Large intestine (tissue), 3 donors: ENCODE results near the gene IFT20. TPM values are rescaled to one million over a fixed set of nuclear protein-coding genes. Genes with fewer than 3 reads are reported as not detected.

ENCODE experiments used
- DNase-seq, 2 donors: peaks; one replicate each; pipeline versions ENCODE4 v3.0.0 to v3.0.0-alpha.2; 2013
- H3K27ac ChIP-seq: one replicate; pipeline ENCODE4 v1.5.1; 2013; ENCODE audit warnings: low read length
- H3K27me3 ChIP-seq: 2 replicates; pipeline ENCODE4 v1.6.1; 2013; ENCODE audit warnings: low read length; ENCODE audit not compliant: control insufficient read depth, insufficient read depth
- H3K36me3 ChIP-seq: 2 replicates; pipeline ENCODE4 v1.6.1; 2013; ENCODE audit warnings: low read length; ENCODE audit not compliant: control insufficient read depth, insufficient read depth
- H3K4me1 ChIP-seq: one replicate; pipeline ENCODE4 v1.6.1; 2013; ENCODE audit warnings: low read length; ENCODE audit not compliant: control insufficient read depth, insufficient read depth
- H3K4me3 ChIP-seq: one replicate; pipeline ENCODE4 v1.5.1; 2013; ENCODE audit warnings: low read length
- H3K9me3 ChIP-seq: one replicate; pipeline ENCODE4 v1.6.1; 2013; ENCODE audit warnings: mild to moderate bottlenecking, low read depth, low read length, moderate library complexity; ENCODE audit not compliant: control insufficient read depth
- WGBS: methylation state at CpG from one replicate; pipeline ENCODE4 v1.1.5; 2013; ENCODE audit warnings: low lambda C conversion rate; ENCODE audit not compliant: insufficient coverage; 5-methylcytosine and 5-hydroxymethylcytosine counted together
- polyA plus RNA-seq: library from polyadenylated mRNA; unstranded; fragments of 120-200 nt; gene quantifications from one replicate; pipeline ENCODE4 v1.2.1, GENCODE V29; 2013

IFT20 gene
- polyA plus RNA-seq, 1 donor = 46.6 TPM

- H3K4me3 ChIP-seq = no peak overlapping the region
- H3K4me1 ChIP-seq = no peaks in the 10 kb centered on the region
- no peaks in the 10 kb centered on the region for H3K9me3 ChIP-seq
- WGBS = 50% methylated on average over 2 of the region's 2 CpGs
- H3K36me3 ChIP-seq = no peaks in the 10 kb centered on the region
- H3K27ac ChIP-seq = no peak overlapping the region
- H3K27me3 ChIP-seq = no peaks in the 10 kb centered on the region
- no peak for DNase-seq
Observed at GRCh38 chr17:28290703-28291102, 44.6 kb downstream of the IFT20 start.

GRCh38 chr17:28285965-28286364 lies 49.3 kb downstream of the IFT20 start:
- H3K4me1 ChIP-seq = no peaks in the 10 kb centered on the region
- H3K27ac ChIP-seq = no peak overlapping the region
- WGBS = 60% methylated on average over 1 of the region's 2 CpGs
- H3K9me3 ChIP-seq = no peaks in the 10 kb centered on the region
- H3K36me3 ChIP-seq = no peaks in the 10 kb centered on the region
- DNase-seq = no peak
- no peak overlapping the region for H3K4me3 ChIP-seq
- H3K27me3 ChIP-seq = no peaks in the 10 kb centered on the region

- H3K27me3 ChIP-seq = no peaks in the 10 kb centered on the region
- H3K9me3 ChIP-seq = no peaks in the 10 kb centered on the region
- WGBS = 62% methylated on average over 5 of the region's 7 CpGs
- no peak overlapping the region for H3K4me3 ChIP-seq
- H3K4me1 ChIP-seq = no peaks in the 10 kb centered on the region
- DNase-seq = no peak
- no peak overlapping the region for H3K27ac ChIP-seq
- no peaks in the 10 kb centered on the region for H3K36me3 ChIP-seq
Observed at GRCh38 chr17:28282596-28282995, 52.7 kb downstream of the IFT20 start.

- Histone ChIP-seq H3K4me1 (no peaks in the 10 kb centered on the region), H3K27ac (no peak overlapping the region), H3K4me3 (no peak overlapping the region), H3K27me3 (no peaks in the 10 kb centered on the region), H3K9me3 (no peaks in the 10 kb centered on the region), H3K36me3 (no peaks in the 10 kb centered on the region)
- DNase-seq = no peak
- WGBS = 100% methylated on average over 1 of the region's 3 CpGs
Observed at GRCh38 chr17:28280826-28281225, 54.4 kb downstream of the IFT20 start.

GRCh38 chr17:28279411-28279810 lies 55.9 kb downstream of the IFT20 start:
- WGBS = no CpG with 5 or more reads among the region's 6 CpGs
- Histone ChIP-seq H3K4me1 (no peaks in the 10 kb centered on the region), H3K36me3 (no peaks in the 10 kb centered on the region), H3K27ac (no peak overlapping the region), H3K27me3 (no peaks in the 10 kb centered on the region), H3K4me3 (no peak overlapping the region), H3K9me3 (no peaks in the 10 kb centered on the region)
- DNase-seq = no peak

Other genes with a start within 250 kb of the IFT20 start
- 31.0 TPM for gene TMEM97, start 16.3 kb downstream of the IFT20 start, polyA plus RNA-seq
- gene TNFAIP1, start 289 bp upstream of the IFT20 start, polyA plus RNA-seq = 31.8 TPM
- gene POLDIP2, start 22.1 kb upstream of the IFT20 start, polyA plus RNA-seq = 68.2 TPM
- gene SEBOX, start 29.7 kb upstream of the IFT20 start, polyA plus RNA-seq = not detected
- 12.2 TPM for gene VTN, start 34.8 kb upstream of the IFT20 start, polyA plus RNA-seq
- 17.0 TPM for gene SARM1, start 36.2 kb upstream of the IFT20 start, polyA plus RNA-seq
- 13.7 TPM for gene SLC46A1, start 70.7 kb upstream of the IFT20 start, polyA plus RNA-seq
- gene SLC13A2, start 138.2 kb upstream of the IFT20 start, polyA plus RNA-seq = 10.7 TPM
- gene FOXN1, start 170.9 kb upstream of the IFT20 start, polyA plus RNA-seq = 0.04 TPM
- 48.9 TPM for gene UNC119, start 217.2 kb upstream of the IFT20 start, polyA plus RNA-seq
- gene PIGS, start 236.1 kb upstream of the IFT20 start, polyA plus RNA-seq = 88.7 TPM
- 15.0 TPM for gene ALDOC, start 241.4 kb upstream of the IFT20 start, polyA plus RNA-seq